H1 (cell line): ENCODE results near the gene BCLAF3. TPM values are rescaled to one million over a fixed set of nuclear protein-coding genes. Genes with fewer than 3 reads are reported as not detected.

Experiments
- ATF3 ChIP-seq: IDR thresholded peaks from 2 replicates; pipeline ENCODE4 v1.6.1; 2011; ENCODE audit warnings: low read depth, mild to moderate bottlenecking, low read length; ENCODE audit not compliant: insufficient read depth
- JUN ChIP-seq: IDR thresholded peaks from 2 replicates; pipeline ENCODE4 v1.6.1; 2011; ENCODE audit warnings: low read depth, mild to moderate bottlenecking, improper control_type of control experiment, low read length
- KDM1A ChIP-seq: fragments of 200-600, 300-600 bp; sonication (generic); IDR thresholded peaks from 2 replicates; pipeline ENCODE4 v1.7.1; 2016; ENCODE audit warnings: mild to moderate bottlenecking, low read length, borderline replicate concordance
- MAFK ChIP-seq: IDR thresholded peaks from 2 replicates; pipeline ENCODE4 v1.6.1; 2012; ENCODE audit warnings: low read depth, mild to moderate bottlenecking, improper control_type of control experiment, low read length
- RFX5 ChIP-seq: IDR thresholded peaks from 2 replicates; pipeline ENCODE4 v1.6.1; 2011; ENCODE audit warnings: low read depth, low read length, improper control_type of control experiment, borderline replicate concordance
- SP4 ChIP-seq: IDR thresholded peaks from 2 replicates; pipeline ENCODE4 v1.6.1; 2012; ENCODE audit warnings: low read length, inconsistent platforms
- TBP ChIP-seq: IDR thresholded peaks from 2 replicates; pipeline ENCODE4 v1.6.1; 2011; ENCODE audit warnings: low read depth, low read length, improper control_type of control experiment
- TCF12 ChIP-seq: IDR thresholded peaks from 2 replicates; pipeline ENCODE4 v1.6.1; 2011; ENCODE audit warnings: low read depth, mild to moderate bottlenecking, low read length
- polyA plus RNA-seq, 7 experiments: library from polyadenylated mRNA; depleted of rRNA in 3 of 7; stranded (reverse) in 5 of 7; unstranded in 2 of 7; fragments of >200 nt in 5 of 7; fragments of 200-250 nt in 2 of 7; gene quantifications; 1 replicate in 5 of 7; 2 replicates in 1 of 7; 4 replicates in 1 of 7; pipeline versions ENCODE4 v1.2.1 to v1.2.3, GENCODE V29; 2011 to 2013; ENCODE audit warnings: missing spikeins in 2 of 7, mixed read lengths in 2 of 7
- total RNA-seq: library from RNA; stranded (reverse); fragmentation: NEBNext Ultra II Directional; extraction: Animal tissue kit (Norgen Biotek cat#: 25700); gene quantifications from 2 replicates; pipeline ENCODE4 v1.2.1, GENCODE V29; 2021
- TF ChIP-seq, protein P1 (sequence below): fragments of 300-600 bp; sonication (generic); IDR thresholded peaks from 2 replicates; pipeline ENCODE4 v1.7.1; 2012; ENCODE audit warnings: low read length, moderate library complexity, mild to moderate bottlenecking, inconsistent platforms; ENCODE audit not compliant: insufficient replicate concordance

The BCLAF3 gene
- total and polyA plus RNA-seq, 2 of the 8 experiments (the other 6 are each of a cell fraction or from before 2014, with no cell fraction given), result 1.3 to 9.0 TPM

DNA sequence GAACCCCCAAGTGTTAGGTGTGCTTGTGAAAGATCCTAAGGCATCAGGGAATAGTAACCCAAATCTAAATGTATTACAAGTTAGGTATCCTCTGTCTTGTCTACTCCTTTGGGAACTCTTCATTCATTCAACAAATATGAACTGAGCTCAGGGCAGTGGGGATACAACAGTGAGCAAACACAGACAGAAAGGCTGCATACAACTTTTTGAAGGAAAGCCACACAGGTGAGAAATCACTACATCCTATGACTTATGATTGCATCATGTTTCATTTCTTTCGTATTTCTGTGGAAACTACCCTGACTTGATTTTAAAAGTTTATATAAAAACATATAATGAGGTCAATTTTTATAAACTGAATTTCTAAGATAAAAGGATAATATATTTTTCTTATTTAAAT, 43.2 kb downstream of the BCLAF3 start (continued):
- TF ChIP-seq, protein P1, sequence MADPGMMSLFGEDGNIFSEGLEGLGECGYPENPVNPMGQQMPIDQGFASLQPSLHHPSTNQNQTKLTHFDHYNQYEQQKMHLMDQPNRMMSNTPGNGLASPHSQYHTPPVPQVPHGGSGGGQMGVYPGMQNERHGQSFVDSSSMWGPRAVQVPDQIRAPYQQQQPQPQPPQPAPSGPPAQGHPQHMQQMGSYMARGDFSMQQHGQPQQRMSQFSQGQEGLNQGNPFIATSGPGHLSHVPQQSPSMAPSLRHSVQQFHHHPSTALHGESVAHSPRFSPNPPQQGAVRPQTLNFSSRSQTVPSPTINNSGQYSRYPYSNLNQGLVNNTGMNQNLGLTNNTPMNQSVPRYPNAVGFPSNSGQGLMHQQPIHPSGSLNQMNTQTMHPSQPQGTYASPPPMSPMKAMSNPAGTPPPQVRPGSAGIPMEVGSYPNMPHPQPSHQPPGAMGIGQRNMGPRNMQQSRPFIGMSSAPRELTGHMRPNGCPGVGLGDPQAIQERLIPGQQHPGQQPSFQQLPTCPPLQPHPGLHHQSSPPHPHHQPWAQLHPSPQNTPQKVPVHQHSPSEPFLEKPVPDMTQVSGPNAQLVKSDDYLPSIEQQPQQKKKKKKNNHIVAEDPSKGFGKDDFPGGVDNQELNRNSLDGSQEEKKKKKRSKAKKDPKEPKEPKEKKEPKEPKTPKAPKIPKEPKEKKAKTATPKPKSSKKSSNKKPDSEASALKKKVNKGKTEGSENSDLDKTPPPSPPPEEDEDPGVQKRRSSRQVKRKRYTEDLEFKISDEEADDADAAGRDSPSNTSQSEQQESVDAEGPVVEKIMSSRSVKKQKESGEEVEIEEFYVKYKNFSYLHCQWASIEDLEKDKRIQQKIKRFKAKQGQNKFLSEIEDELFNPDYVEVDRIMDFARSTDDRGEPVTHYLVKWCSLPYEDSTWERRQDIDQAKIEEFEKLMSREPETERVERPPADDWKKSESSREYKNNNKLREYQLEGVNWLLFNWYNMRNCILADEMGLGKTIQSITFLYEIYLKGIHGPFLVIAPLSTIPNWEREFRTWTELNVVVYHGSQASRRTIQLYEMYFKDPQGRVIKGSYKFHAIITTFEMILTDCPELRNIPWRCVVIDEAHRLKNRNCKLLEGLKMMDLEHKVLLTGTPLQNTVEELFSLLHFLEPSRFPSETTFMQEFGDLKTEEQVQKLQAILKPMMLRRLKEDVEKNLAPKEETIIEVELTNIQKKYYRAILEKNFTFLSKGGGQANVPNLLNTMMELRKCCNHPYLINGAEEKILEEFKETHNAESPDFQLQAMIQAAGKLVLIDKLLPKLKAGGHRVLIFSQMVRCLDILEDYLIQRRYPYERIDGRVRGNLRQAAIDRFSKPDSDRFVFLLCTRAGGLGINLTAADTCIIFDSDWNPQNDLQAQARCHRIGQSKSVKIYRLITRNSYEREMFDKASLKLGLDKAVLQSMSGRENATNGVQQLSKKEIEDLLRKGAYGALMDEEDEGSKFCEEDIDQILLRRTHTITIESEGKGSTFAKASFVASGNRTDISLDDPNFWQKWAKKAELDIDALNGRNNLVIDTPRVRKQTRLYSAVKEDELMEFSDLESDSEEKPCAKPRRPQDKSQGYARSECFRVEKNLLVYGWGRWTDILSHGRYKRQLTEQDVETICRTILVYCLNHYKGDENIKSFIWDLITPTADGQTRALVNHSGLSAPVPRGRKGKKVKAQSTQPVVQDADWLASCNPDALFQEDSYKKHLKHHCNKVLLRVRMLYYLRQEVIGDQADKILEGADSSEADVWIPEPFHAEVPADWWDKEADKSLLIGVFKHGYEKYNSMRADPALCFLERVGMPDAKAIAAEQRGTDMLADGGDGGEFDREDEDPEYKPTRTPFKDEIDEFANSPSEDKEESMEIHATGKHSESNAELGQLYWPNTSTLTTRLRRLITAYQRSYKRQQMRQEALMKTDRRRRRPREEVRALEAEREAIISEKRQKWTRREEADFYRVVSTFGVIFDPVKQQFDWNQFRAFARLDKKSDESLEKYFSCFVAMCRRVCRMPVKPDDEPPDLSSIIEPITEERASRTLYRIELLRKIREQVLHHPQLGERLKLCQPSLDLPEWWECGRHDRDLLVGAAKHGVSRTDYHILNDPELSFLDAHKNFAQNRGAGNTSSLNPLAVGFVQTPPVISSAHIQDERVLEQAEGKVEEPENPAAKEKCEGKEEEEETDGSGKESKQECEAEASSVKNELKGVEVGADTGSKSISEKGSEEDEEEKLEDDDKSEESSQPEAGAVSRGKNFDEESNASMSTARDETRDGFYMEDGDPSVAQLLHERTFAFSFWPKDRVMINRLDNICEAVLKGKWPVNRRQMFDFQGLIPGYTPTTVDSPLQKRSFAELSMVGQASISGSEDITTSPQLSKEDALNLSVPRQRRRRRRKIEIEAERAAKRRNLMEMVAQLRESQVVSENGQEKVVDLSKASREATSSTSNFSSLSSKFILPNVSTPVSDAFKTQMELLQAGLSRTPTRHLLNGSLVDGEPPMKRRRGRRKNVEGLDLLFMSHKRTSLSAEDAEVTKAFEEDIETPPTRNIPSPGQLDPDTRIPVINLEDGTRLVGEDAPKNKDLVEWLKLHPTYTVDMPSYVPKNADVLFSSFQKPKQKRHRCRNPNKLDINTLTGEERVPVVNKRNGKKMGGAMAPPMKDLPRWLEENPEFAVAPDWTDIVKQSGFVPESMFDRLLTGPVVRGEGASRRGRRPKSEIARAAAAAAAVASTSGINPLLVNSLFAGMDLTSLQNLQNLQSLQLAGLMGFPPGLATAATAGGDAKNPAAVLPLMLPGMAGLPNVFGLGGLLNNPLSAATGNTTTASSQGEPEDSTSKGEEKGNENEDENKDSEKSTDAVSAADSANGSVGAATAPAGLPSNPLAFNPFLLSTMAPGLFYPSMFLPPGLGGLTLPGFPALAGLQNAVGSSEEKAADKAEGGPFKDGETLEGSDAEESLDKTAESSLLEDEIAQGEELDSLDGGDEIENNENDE, result no peak
- TF ChIP-seq TCF12 (no peak), TBP (no peak), MAFK (no peak), RFX5 (no peak), JUN (no peak), KDM1A (no peak), SP4 (no peak), ATF3 (no peak)
